SK-N-SH (cell line): ENCODE data around the gene ATF3.
A peak's percentile ranks its signal among the peaks of the same experiment; 100 is the strongest.

ENCODE experiments used
- CTCF ChIP-seq: fragments of 200-600 bp; sonication (generic); IDR thresholded peaks from 2 replicates; pipeline ENCODE4 v1.6.1; 2017; ENCODE audit warnings: antibody characterized with exemption, mild to moderate bottlenecking, moderate library complexity
- EP300 ChIP-seq, 2 experiments: IDR thresholded peaks; 2 replicates each; pipeline versions ENCODE4 v1.4.0 to v1.6.1; 2012; ENCODE audit warnings: borderline replicate concordance in 1 of 2, low read depth in 1 of 2, low read length in 1 of 2
- EZH2phosphoT487 ChIP-seq: fragments of 200-600 bp; sonication (generic); IDR thresholded peaks from 2 replicates; pipeline ENCODE4 v1.6.1; 2017; ENCODE audit warnings: low read depth, mixed run types, mild to moderate bottlenecking, antibody characterized with exemption, moderate library complexity, borderline replicate concordance
- JUND ChIP-seq: IDR thresholded peaks from 2 replicates; pipeline ENCODE4 v1.4.0; 2012
- MXI1 ChIP-seq: IDR thresholded peaks from 2 replicates; pipeline ENCODE4 v1.6.1; 2012; ENCODE audit warnings: mild to moderate bottlenecking, low read depth, low read length, improper control_type of control experiment
- POLR2AphosphoS5 ChIP-seq: IDR thresholded peaks from 2 replicates; pipeline ENCODE4 v1.6.1; 2012; ENCODE audit warnings: low read depth, low read length
- RAD21 ChIP-seq: IDR thresholded peaks from 2 replicates; pipeline ENCODE4 v1.6.1; 2012; ENCODE audit warnings: mild to moderate bottlenecking, low read length
- RCOR1 ChIP-seq: fragments of 150-350 bp; IDR thresholded peaks from 2 replicates; pipeline ENCODE4 v1.6.1; 2017; ENCODE audit warnings: antibody characterized with exemption, low read length
- REST ChIP-seq: IDR thresholded peaks from 2 replicates; pipeline ENCODE4 v1.6.1; 2012; ENCODE audit warnings: mild to moderate bottlenecking, low read depth, low read length, moderate library complexity
- TAF1 ChIP-seq: IDR thresholded peaks from 2 replicates; pipeline ENCODE4 v1.6.1; 2012; ENCODE audit warnings: low read depth, mild to moderate bottlenecking, low read length, moderate library complexity, borderline replicate concordance
- USF1 ChIP-seq: IDR thresholded peaks from 2 replicates; pipeline ENCODE4 v1.4.0; 2012; ENCODE audit warnings: low read depth, borderline replicate concordance
- TF ChIP-seq, protein P1 (sequence below): IDR thresholded peaks from 2 replicates; pipeline ENCODE4 v1.4.0; 2012; ENCODE audit warnings: low read depth, borderline replicate concordance

GRCh38 chr1:212609701-212610574 is 1.4 kb downstream of the ATF3 start:
- TF ChIP-seq CTCF (0 out of 2 replicates have a peak, but pooled peaks have one; percentile 6), POLR2AphosphoS5 (no peak), EZH2phosphoT487 (no peak), EP300 (IDR thresholded peaks at IDR 0.05; ENCODE audit: borderline replicate concordance in 1 of 2, low read depth in 1 of 2, low read length in 1 of 2) (no peak), RAD21 (no peak), MXI1 (no peak), TAF1 (no peak), RCOR1 (no peak), USF1 (no peak), REST (no peak), JUND (no peak)
- TF ChIP-seq, protein P1, sequence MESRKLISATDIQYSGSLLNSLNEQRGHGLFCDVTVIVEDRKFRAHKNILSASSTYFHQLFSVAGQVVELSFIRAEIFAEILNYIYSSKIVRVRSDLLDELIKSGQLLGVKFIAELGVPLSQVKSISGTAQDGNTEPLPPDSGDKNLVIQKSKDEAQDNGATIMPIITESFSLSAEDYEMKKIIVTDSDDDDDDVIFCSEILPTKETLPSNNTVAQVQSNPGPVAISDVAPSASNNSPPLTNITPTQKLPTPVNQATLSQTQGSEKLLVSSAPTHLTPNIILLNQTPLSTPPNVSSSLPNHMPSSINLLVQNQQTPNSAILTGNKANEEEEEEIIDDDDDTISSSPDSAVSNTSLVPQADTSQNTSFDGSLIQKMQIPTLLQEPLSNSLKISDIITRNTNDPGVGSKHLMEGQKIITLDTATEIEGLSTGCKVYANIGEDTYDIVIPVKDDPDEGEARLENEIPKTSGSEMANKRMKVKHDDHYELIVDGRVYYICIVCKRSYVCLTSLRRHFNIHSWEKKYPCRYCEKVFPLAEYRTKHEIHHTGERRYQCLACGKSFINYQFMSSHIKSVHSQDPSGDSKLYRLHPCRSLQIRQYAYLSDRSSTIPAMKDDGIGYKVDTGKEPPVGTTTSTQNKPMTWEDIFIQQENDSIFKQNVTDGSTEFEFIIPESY = no peak
